ENCODE measurements around the gene AFAP1.

Gene AFAP1

GRCh38 chr4:7767966-7768365 is 171.7 kb downstream of the AFAP1 start:
- DNase-seq (ENCODE audit: low spot score), result no peak

- no peak for DNase-seq (ENCODE audit: low spot score)
Measured at GRCh38 chr4:7767526-7767925, 172.1 kb downstream of the AFAP1 start.

GRCh38 chr4:7766661-7767345 is 172.9 kb downstream of the AFAP1 start:
- no peak for DNase-seq (ENCODE audit: low spot score)

- DNase-seq (ENCODE audit: low spot score), result no peak
Measured at GRCh38 chr4:7766086-7766485, 173.6 kb downstream of the AFAP1 start.

GRCh38 chr4:7765666-7766065 is 174.0 kb downstream of the AFAP1 start:
- DNase-seq (ENCODE audit: low spot score), result no peak

GRCh38 chr4:7764466-7764865 is 175.2 kb downstream of the AFAP1 start:
- DNase-seq (ENCODE audit: low spot score), result no peak

- no peak for DNase-seq (ENCODE audit: low spot score)
Measured at GRCh38 chr4:7763788-7764187, 175.9 kb downstream of the AFAP1 start.

- no peak for DNase-seq (ENCODE audit: low spot score)
Measured at GRCh38 chr4:7763106-7763505, 176.6 kb downstream of the AFAP1 start.

- DNase-seq (ENCODE audit: low spot score), result no peak
Measured at GRCh38 chr4:7762376-7763030, 177.2 kb downstream of the AFAP1 start.

- DNase-seq (ENCODE audit: low spot score), result peak; percentile 66
Measured at GRCh38 chr4:7761720-7762119, 177.9 kb downstream of the AFAP1 start.

GRCh38 chr4:7761312-7761711 is 178.3 kb downstream of the AFAP1 start:
- DNase-seq (ENCODE audit: low spot score), result no peak

- no peak for DNase-seq (ENCODE audit: low spot score)
Measured at GRCh38 chr4:7760706-7761105, 179.0 kb downstream of the AFAP1 start.

GRCh38 chr4:7760228-7760627 is 179.4 kb downstream of the AFAP1 start:
- no peak for DNase-seq (ENCODE audit: low spot score)

GRCh38 chr4:7759635-7760034 is 180.0 kb downstream of the AFAP1 start:
- no peak for DNase-seq (ENCODE audit: low spot score)

- no peak for DNase-seq (ENCODE audit: low spot score)
Measured at GRCh38 chr4:7759216-7759615, 180.4 kb downstream of the AFAP1 start.

- DNase-seq (ENCODE audit: low spot score), result no peak
Measured at GRCh38 chr4:7758476-7758875, 181.2 kb downstream of the AFAP1 start.

- DNase-seq (ENCODE audit: low spot score), result no peak
Measured at GRCh38 chr4:7757501-7758471, 181.9 kb downstream of the AFAP1 start.

GRCh38 chr4:7756561-7757355 is 182.9 kb downstream of the AFAP1 start:
- DNase-seq (ENCODE audit: low spot score), result no peak

GRCh38 chr4:7756071-7756470 is 183.6 kb downstream of the AFAP1 start:
- DNase-seq (ENCODE audit: low spot score), result no peak

- no peak for DNase-seq (ENCODE audit: low spot score)
Measured at GRCh38 chr4:7755561-7755960, 184.1 kb downstream of the AFAP1 start.

- no peak for DNase-seq (ENCODE audit: low spot score)
Measured at GRCh38 chr4:7754565-7755262, 184.9 kb downstream of the AFAP1 start.
